Measurements from ENCODE around the gene KIF6. TPM values are rescaled to one million over a fixed set of nuclear protein-coding genes. Genes with fewer than 3 reads are reported as not detected.

KIF6 gene
- total RNA-seq, 2 donors from 2014 or later: 0.09 to 0.97 TPM

- Histone ChIP-seq H3K4me1 (replicated peaks) (no peaks in the 10 kb centered on the region), H3K27ac (no peak overlapping the region), H3K4me3 (no peak overlapping the region), H3K27me3 (replicated peaks; ENCODE audit: insufficient read depth) (no peaks in the 10 kb centered on the region), H3K9me3 (no peaks in the 10 kb centered on the region), H3K36me3 (no peaks in the 10 kb centered on the region)
- intact Hi-C loops (cut with DNase I): loop anchor here (10.0 kb wide), 1 partner anchor 258 kb away; no protein-coding TSS in a partner anchor
- WGBS: 90% methylated on average over 12 of the region's 12 CpGs
- no peak for TF ChIP-seq CTCF (IDR thresholded peaks at IDR 0.05)
- no peak for DNase-seq (ENCODE audit: low spot score)
Observed at GRCh38 chr6:39752835-39753724, 27.9 kb upstream of the KIF6 start.

GRCh38 chr6:39746795-39747194 is 21.6 kb upstream of the KIF6 start:
- Histone ChIP-seq H3K36me3 (no peaks in the 10 kb centered on the region), H3K27me3 (replicated peaks; ENCODE audit: insufficient read depth) (no peaks in the 10 kb centered on the region), H3K9me3 (no peaks in the 10 kb centered on the region), H3K4me3 (no peak overlapping the region), H3K27ac (no peak overlapping the region), H3K4me1 (replicated peaks) (no peaks in the 10 kb centered on the region)
- TF ChIP-seq CTCF (IDR thresholded peaks at IDR 0.05) (no peak), POLR2AphosphoS5 (IDR thresholded peaks at IDR 0.05) (no peak)
- intact Hi-C loops (cut with DNase I): no loop called here
- WGBS: 89% methylated on average over 3 of the region's 3 CpGs
- DNase-seq (ENCODE audit: low spot score): no peak

GRCh38 chr6:39733704-39734103 is 8.5 kb upstream of the KIF6 start:
- WGBS: 62% methylated on average over 2 of the region's 2 CpGs
- intact Hi-C loops (cut with DNase I): no loop called here
- Histone ChIP-seq H3K4me3 (no peak overlapping the region), H3K9me3 (no peaks in the 10 kb centered on the region), H3K27ac (no peak overlapping the region), H3K27me3 (replicated peaks; ENCODE audit: insufficient read depth) (no peaks in the 10 kb centered on the region), H3K4me1 (replicated peaks) (no peaks in the 10 kb centered on the region), H3K36me3 (no peaks in the 10 kb centered on the region)
- TF ChIP-seq POLR2AphosphoS5 (IDR thresholded peaks at IDR 0.05) (no peak), CTCF (IDR thresholded peaks at IDR 0.05) (no peak), POLR2A (IDR thresholded peaks at IDR 0.05) (no peak)
- DNase-seq (ENCODE audit: low spot score): no peak

- no peak overlapping the region for H3K27ac ChIP-seq
- H3K4me1 ChIP-seq (replicated peaks): no peaks in the 10 kb centered on the region
- H3K36me3 ChIP-seq: no peaks in the 10 kb centered on the region
- intact Hi-C loops (cut with DNase I): no loop called here
- H3K27me3 ChIP-seq (replicated peaks; ENCODE audit: insufficient read depth): no peaks in the 10 kb centered on the region
- no peak overlapping the region for H3K4me3 ChIP-seq
- DNase-seq (ENCODE audit: low spot score): no peak
- 80% methylated on average over 6 of the region's 6 CpGs for WGBS
- TF ChIP-seq POLR2A (IDR thresholded peaks at IDR 0.05) (no peak), POLR2AphosphoS5 (IDR thresholded peaks at IDR 0.05) (no peak), CTCF (IDR thresholded peaks at IDR 0.05) (no peak)
- H3K9me3 ChIP-seq: no peaks in the 10 kb centered on the region
Observed at GRCh38 chr6:39731565-39731964, 6.4 kb upstream of the KIF6 start.

- Histone ChIP-seq H3K4me3 (no peak overlapping the region), H3K27me3 (replicated peaks; ENCODE audit: insufficient read depth) (no peaks in the 10 kb centered on the region), H3K9me3 (no peaks in the 10 kb centered on the region), H3K36me3 (no peaks in the 10 kb centered on the region), H3K4me1 (replicated peaks) (no peaks in the 10 kb centered on the region), H3K27ac (no peak overlapping the region)
- intact Hi-C loops (cut with DNase I): loop anchor here (10.0 kb wide), 1 partner anchor 65 kb away; the partner anchor contains the start of gene DAAM2
- TF ChIP-seq POLR2A (IDR thresholded peaks at IDR 0.05) (no peak), POLR2AphosphoS5 (IDR thresholded peaks at IDR 0.05) (no peak), CTCF (IDR thresholded peaks at IDR 0.05) (no peak)
- no peak for DNase-seq (ENCODE audit: low spot score)
Observed at GRCh38 chr6:39729945-39730344, 4.7 kb upstream of the KIF6 start.
